GM12878 (cell line): Measurements from ENCODE around the gene AGER. TPM values are rescaled to one million over a fixed set of nuclear protein-coding genes. Genes with fewer than 3 reads are reported as not detected.
A peak's percentile ranks its signal among the peaks of the same experiment; 100 is the strongest.

ENCODE experiments used
- ATF3 ChIP-seq: IDR thresholded peaks from 2 replicates; pipeline ENCODE4 v1.6.1; 2011; ENCODE audit warnings: low read depth, mild to moderate bottlenecking, low read length, moderate library complexity, borderline replicate concordance; ENCODE audit errors: extremely low read depth
- CREB1 ChIP-seq: IDR thresholded peaks from 2 replicates; pipeline ENCODE4 v1.6.1; 2012; ENCODE audit warnings: low read depth, mild to moderate bottlenecking, inconsistent platforms
- CTCF ChIP-seq, 3 experiments: IDR thresholded peaks in 2 of 3; conservative IDR thresholded peaks in 1 of 3; 2 replicates each; pipeline ENCODE4 v1.5.1; 2011; ENCODE audit warnings: low read depth in 3 of 3, low read length in 3 of 3, mild to moderate bottlenecking in 3 of 3, control low read depth in 2 of 3, moderate library complexity in 2 of 3, inconsistent platforms in 1 of 3, mixed read lengths in 1 of 3; ENCODE audit not compliant: control insufficient read depth in 2 of 3, insufficient read depth in 1 of 3; ENCODE audit errors: extremely low read depth in 1 of 3
- ESRRA ChIP-seq: IDR thresholded peaks from 2 replicates; pipeline ENCODE4 v1.6.1; 2012; ENCODE audit warnings: mild to moderate bottlenecking, low read length, improper control_type of control experiment
- GABPA ChIP-seq: IDR thresholded peaks from 2 replicates; pipeline ENCODE4 v1.6.1; 2014; ENCODE audit warnings: antibody characterized with exemption, low read depth, mild to moderate bottlenecking, inconsistent platforms
- KLF5 ChIP-seq: fragments of 450-650 bp; IDR thresholded peaks from 2 replicates; pipeline ENCODE4 v1.6.1; 2014; ENCODE audit warnings: mild to moderate bottlenecking; ENCODE audit not compliant: partially characterized antibody
- MTA2 ChIP-seq: fragments of 450-650 bp; IDR thresholded peaks from 2 replicates; pipeline ENCODE4 v1.6.1; 2016; ENCODE audit warnings: low read depth, mild to moderate bottlenecking, moderate library complexity
- PKNOX1 ChIP-seq: fragments of 450-650 bp; IDR thresholded peaks from 2 replicates; pipeline ENCODE4 v1.6.1; 2016; ENCODE audit warnings: mild to moderate bottlenecking
- RCOR1 ChIP-seq: conservative IDR thresholded peaks from 2 replicates; pipeline ENCODE4 v1.6.1; 2012; ENCODE audit warnings: low read depth, low read length, improper control_type of control experiment
- SIN3A ChIP-seq: IDR thresholded peaks from 2 replicates; pipeline ENCODE4 v1.6.1; 2012; ENCODE audit warnings: low read depth, low read length, improper control_type of control experiment
- SREBF1 ChIP-seq: IDR thresholded peaks from 2 replicates; pipeline ENCODE4 v1.6.1; 2012; ENCODE audit warnings: mild to moderate bottlenecking, low read length
- TCF7 ChIP-seq: IDR thresholded peaks from 2 replicates; pipeline ENCODE4 v1.6.1; 2014; ENCODE audit warnings: antibody characterized with exemption, borderline replicate concordance
- ZBTB40 ChIP-seq: fragments of 450-650 bp; IDR thresholded peaks from 2 replicates; pipeline ENCODE4 v1.6.1; 2016; ENCODE audit warnings: mild to moderate bottlenecking, moderate library complexity, borderline replicate concordance
- polyA plus RNA-seq, 11 experiments: library from polyadenylated mRNA; depleted of rRNA in 4 of 11; unstranded in 6 of 11; stranded (reverse) in 5 of 11; fragments of >200 nt; fragmentation: Nextera tagmentation in 4 of 11; fragmentation: Illumina TruSeq in 1 of 11; extraction: Ambion mirVana in 4 of 11; extraction: Trizol in 1 of 11; gene quantifications; 1 replicate in 1 of 11; 2 replicates in 10 of 11; pipeline versions ENCODE4 v1.2.1 to v1.2.3, GENCODE V29; 2011 to 2016; ENCODE audit warnings: inconsistent platforms in 2 of 11, missing spikeins in 2 of 11, low read depth in 1 of 11
- total RNA-seq, 4 experiments: library from RNA; depleted of rRNA in 3 of 4; stranded (reverse); fragments of >200 nt in 3 of 4; fragmentation: Illumina TruSeq in 1 of 4; extraction: Trizol in 1 of 4; gene quantifications; 2 replicates each; pipeline versions ENCODE4 v1.2.1 to v1.2.3, GENCODE V29; 2013 to 2021

The AGER gene
- total and polyA plus RNA-seq, 10 of the 15 experiments (the other 5 are each of a cell fraction or from before 2014, with no cell fraction given), result 1.1 to 18.2 (median 3.9) TPM

GRCh38 chr6:32153564-32154513 is 30.2 kb downstream of the AGER start, which contains the start of gene PPT2 (continued):
- TF ChIP-seq MTA2, result peak; percentile 35; the same call in 1 of the 2 replicates
- peak; percentile 78 for TF ChIP-seq SIN3A
- TF ChIP-seq ATF3, result 0 out of 2 replicates have a peak, but pooled peaks have one; percentile 44
- TF ChIP-seq ZBTB40, result peak; percentile 62
- no peak; the same call in 1 of the 2 replicates for TF ChIP-seq PKNOX1
- TF ChIP-seq GABPA, result peak; percentile 75
- peak; percentile 97 for TF ChIP-seq CREB1
- no peak for TF ChIP-seq CTCF (IDR thresholded peaks at IDR 0.05 in 2 of 3, conservative IDR thresholded peaks at IDR 0.05 in 1 of 3; ENCODE audit: control insufficient read depth in 2 of 3, extremely low read depth in 1 of 3, insufficient read depth in 1 of 3, low read depth in 3 of 3, low read length in 3 of 3)
- TF ChIP-seq SREBF1, result peak; percentile 85
- TF ChIP-seq TCF7, result no peak
- peak; percentile 93 for TF ChIP-seq KLF5
- no peak for TF ChIP-seq RCOR1
- no peak for TF ChIP-seq ESRRA
